Neural cell (in vitro differentiated cells): ENCODE measurements around the gene ABCB10.

ENCODE experiments used
- EZH2 ChIP-seq: fragments of 200-600, 300-800 bp; shearing (Covaris generic), sonication (generic); IDR thresholded peaks from 2 replicates; pipeline ENCODE4 v1.6.1; 2014; ENCODE audit warnings: antibody characterized with exemption, low read length, borderline replicate concordance, mild to moderate bottlenecking; ENCODE audit not compliant: insufficient read depth, poor library complexity, severe bottlenecking
- RAD21 ChIP-seq: fragments of 450-650 bp; conservative IDR thresholded peaks from 2 replicates; pipeline ENCODE4 v1.6.1; 2014; ENCODE audit warnings: antibody characterized with exemption, mild to moderate bottlenecking, moderate library complexity
- SMC3 ChIP-seq: fragments of 450-650 bp; conservative IDR thresholded peaks from 2 replicates; pipeline ENCODE4 v1.6.1; 2014; ENCODE audit warnings: antibody characterized with exemption, mild to moderate bottlenecking, moderate library complexity; ENCODE audit not compliant: poor library complexity
- TF ChIP-seq, protein P1 (sequence below): fragments of 450-650 bp; IDR thresholded peaks from 2 replicates; pipeline ENCODE4 v1.5.1; 2014; ENCODE audit warnings: antibody characterized with exemption, mild to moderate bottlenecking, moderate library complexity; ENCODE audit not compliant: poor library complexity, severe bottlenecking

DNA sequence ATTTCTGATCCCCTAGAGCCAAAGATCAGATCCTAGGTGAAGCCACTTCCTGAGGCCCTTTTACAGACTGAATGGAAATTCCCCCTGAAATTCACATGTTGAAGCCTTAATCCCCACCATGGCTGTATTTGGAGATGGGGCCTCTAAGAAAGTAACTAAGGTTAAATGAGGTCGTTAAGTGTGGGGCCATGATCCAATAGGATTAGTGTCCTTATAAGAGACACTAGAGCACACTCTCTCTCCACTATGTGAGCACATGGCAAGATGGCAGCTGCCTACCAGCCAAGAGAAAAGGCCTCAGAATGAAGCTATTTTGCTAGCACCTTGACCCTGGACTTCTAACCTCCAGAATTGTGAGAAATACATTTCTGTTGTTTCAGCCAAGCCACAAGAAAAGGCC is 13.9 kb downstream of the ABCB10 start:
- TF ChIP-seq RAD21 (no peak), EZH2 (no peak), SMC3 (no peak)
- TF ChIP-seq, protein P1, sequence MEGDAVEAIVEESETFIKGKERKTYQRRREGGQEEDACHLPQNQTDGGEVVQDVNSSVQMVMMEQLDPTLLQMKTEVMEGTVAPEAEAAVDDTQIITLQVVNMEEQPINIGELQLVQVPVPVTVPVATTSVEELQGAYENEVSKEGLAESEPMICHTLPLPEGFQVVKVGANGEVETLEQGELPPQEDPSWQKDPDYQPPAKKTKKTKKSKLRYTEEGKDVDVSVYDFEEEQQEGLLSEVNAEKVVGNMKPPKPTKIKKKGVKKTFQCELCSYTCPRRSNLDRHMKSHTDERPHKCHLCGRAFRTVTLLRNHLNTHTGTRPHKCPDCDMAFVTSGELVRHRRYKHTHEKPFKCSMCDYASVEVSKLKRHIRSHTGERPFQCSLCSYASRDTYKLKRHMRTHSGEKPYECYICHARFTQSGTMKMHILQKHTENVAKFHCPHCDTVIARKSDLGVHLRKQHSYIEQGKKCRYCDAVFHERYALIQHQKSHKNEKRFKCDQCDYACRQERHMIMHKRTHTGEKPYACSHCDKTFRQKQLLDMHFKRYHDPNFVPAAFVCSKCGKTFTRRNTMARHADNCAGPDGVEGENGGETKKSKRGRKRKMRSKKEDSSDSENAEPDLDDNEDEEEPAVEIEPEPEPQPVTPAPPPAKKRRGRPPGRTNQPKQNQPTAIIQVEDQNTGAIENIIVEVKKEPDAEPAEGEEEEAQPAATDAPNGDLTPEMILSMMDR = no peak
